ENCODE data around the gene RUFY2.

The RUFY2 gene

DNA sequence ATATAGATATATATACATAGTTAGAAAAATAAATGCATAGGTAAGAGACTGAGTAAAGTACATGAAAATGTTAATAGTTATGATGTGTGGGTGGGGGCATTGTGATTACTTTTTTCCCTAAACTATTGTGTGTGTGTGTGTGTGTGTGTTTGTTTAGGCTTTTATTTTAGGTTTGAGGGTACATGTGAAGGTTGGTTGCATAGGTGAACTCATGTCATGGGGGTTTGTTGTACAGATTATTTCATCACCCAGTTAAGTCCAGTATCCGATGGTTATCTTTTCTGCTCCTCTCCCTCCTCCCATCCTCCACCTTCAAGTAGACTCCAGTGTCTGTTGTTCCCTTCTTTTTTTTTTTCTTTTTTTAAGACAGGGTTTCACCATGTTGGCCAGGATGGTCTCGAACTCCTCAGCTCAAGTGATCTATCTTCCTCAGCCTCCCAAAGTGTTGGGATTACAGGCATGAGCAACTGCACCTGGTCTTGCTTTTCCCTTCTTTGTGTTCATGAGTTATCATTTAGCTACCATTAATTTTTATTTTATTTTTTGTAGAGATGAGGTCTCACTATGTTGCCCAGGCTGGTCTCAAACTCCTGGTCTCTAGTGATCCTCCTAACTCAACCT, 1.9 kb upstream of the RUFY2 start:
- Histone ChIP-seq H3K27ac (no peak overlapping the region), H3K27me3 (replicated peaks) (no peaks in the 10 kb centered on the region), H3K36me3 (replicated peaks) (no peaks in the 10 kb centered on the region), H3K4me3 (ENCODE audit: low read depth, low read length) (no peak overlapping the region)
- in situ Hi-C loops (cut with HindIII; ENCODE audit: low pct_ligation_motif_present, low sequenced_read_pairs), result no loop called here
- TF ChIP-seq, protein P1, sequence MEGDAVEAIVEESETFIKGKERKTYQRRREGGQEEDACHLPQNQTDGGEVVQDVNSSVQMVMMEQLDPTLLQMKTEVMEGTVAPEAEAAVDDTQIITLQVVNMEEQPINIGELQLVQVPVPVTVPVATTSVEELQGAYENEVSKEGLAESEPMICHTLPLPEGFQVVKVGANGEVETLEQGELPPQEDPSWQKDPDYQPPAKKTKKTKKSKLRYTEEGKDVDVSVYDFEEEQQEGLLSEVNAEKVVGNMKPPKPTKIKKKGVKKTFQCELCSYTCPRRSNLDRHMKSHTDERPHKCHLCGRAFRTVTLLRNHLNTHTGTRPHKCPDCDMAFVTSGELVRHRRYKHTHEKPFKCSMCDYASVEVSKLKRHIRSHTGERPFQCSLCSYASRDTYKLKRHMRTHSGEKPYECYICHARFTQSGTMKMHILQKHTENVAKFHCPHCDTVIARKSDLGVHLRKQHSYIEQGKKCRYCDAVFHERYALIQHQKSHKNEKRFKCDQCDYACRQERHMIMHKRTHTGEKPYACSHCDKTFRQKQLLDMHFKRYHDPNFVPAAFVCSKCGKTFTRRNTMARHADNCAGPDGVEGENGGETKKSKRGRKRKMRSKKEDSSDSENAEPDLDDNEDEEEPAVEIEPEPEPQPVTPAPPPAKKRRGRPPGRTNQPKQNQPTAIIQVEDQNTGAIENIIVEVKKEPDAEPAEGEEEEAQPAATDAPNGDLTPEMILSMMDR (IDR thresholded peaks at IDR 0.05; ENCODE audit: low read depth, low read length, missing control alignments), result no peak
- no peak for DNase-seq

DNA sequence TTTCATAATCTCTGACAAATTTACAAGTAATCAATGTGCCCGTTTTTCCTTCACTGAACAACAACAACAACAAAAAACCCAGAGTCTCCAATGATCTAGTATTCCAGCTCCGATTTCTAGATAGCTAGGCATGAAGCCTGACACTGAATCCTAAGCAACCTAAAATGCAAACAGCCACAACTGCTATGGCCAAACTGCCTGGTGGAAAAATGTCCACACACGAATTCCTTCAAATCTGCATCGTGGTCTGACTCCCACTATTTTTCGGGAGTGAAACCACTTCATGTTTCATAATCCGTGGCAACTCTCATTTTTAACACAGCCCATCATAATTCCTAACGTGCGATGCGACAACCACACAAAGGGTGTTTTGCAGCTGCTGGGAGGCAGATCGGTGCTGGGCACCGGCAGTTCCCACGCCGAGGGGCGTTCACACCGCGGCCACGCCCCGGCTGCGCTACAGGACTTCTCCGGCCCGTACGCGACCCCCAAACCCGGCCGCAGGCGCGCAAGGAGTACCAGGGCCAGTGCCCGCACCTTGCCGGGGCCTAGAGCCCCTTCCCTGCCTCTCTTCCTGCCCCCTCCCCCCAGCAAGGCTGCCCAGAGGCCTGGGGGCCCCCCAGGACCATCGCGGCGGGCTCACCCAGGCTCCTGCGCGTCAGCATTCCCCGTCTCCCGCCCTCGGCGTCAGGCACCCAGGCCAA, 814 bp downstream of the RUFY2 start:
- peak; percentile 73 for DNase-seq

DNA sequence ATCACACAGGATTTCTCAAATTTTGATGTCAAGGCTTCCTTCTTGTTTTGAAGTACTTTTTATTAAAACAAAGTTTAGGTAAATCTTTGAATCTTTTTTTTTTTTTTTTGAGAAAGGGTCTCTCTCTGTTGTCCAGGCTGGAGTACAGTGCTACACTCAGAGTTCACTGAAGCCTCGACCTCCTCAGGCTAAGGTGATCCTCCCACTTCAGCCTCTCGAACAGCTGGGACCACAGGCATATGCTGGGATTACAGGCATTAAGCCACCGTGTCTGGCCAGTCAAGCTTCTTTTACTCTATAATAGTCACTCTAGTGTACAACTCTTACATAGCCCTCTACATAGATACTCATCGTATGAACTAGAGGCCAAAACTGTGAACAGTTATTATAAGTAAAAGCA, 3.4 kb downstream of the RUFY2 start:
- in situ Hi-C loops (cut with HindIII; ENCODE audit: low pct_ligation_motif_present, low sequenced_read_pairs), result no loop called here
- TF ChIP-seq, protein P1 (IDR thresholded peaks at IDR 0.05; ENCODE audit: low read depth, low read length, missing control alignments), result no peak
- no peak overlapping the region for H3K4me3 ChIP-seq (ENCODE audit: low read depth, low read length)
- H3K27ac ChIP-seq, result no peak overlapping the region
- DNase-seq, result no peak
- H3K36me3 ChIP-seq (replicated peaks), result peaks cover 14% of the 10 kb centered on the region
- no peaks in the 10 kb centered on the region for H3K27me3 ChIP-seq (replicated peaks)

More for the DNA sequence above, 814 bp downstream of the RUFY2 start:
- Histone ChIP-seq H3K36me3 (replicated peaks) (peaks cover 3% of the 10 kb centered on the region), H3K27me3 (replicated peaks) (no peaks in the 10 kb centered on the region), H3K4me3 (ENCODE audit: low read depth, low read length) (peak overlapping the region; percentile 99), H3K27ac (peak overlapping the region; percentile 95)
- TF ChIP-seq, protein P1 (IDR thresholded peaks at IDR 0.05; ENCODE audit: low read depth, low read length, missing control alignments), result no peak
- in situ Hi-C loops (cut with HindIII; ENCODE audit: low pct_ligation_motif_present, low sequenced_read_pairs), result no loop called here

DNA sequence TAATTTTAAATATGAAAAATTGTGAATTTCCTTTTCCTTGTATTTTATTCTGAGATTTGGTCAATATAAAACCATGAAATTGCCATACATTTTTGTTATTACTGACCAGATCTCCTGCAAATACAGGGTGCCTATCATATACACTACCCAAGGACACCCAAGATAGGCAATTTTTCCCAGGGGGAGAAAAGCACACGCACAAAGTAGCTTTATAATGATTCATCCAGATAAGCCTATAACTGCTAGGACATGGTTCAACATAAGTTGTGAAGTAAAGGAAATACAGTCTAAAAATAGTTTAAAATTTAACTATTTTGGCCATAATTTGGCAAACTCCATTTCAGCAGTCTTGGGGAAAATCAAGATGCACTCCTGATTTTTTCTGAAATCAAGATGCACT, 4.8 kb downstream of the RUFY2 start:
- in situ Hi-C loops (cut with HindIII; ENCODE audit: low pct_ligation_motif_present, low sequenced_read_pairs), result no loop called here
- Histone ChIP-seq H3K27ac (peak overlapping the region; percentile 77), H3K27me3 (replicated peaks) (no peaks in the 10 kb centered on the region), H3K4me3 (ENCODE audit: low read depth, low read length) (no peak overlapping the region), H3K36me3 (replicated peaks) (peaks cover 14% of the 10 kb centered on the region)
- DNase-seq, result peak; percentile 62
- TF ChIP-seq, protein P1 (IDR thresholded peaks at IDR 0.05; ENCODE audit: low read depth, low read length, missing control alignments), result no peak

DNA sequence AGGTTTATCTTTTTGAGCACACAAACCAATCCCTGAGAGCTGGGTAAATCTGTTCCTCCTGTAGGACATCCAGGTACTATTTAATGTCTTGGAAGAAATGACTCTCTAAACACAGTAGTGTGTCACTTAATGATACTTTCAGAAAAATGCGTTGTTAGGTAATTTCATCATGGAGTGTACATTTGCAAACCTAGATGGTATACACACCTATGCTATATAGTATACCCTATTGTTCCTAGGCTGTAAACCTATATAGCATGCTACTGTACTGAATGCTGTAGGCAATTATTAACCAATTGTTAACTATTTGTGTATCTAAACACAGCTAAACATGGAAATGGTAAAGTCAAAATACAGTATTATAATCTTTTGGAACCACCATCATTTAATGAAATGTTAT, 10.1 kb downstream of the RUFY2 start:
- H3K36me3 ChIP-seq (replicated peaks), result peaks cover 31% of the 10 kb centered on the region
- H3K4me3 ChIP-seq (ENCODE audit: low read depth, low read length), result no peak overlapping the region
- no peak overlapping the region for H3K27ac ChIP-seq
- DNase-seq, result no peak
- H3K27me3 ChIP-seq (replicated peaks), result no peaks in the 10 kb centered on the region
- TF ChIP-seq, protein P1 (IDR thresholded peaks at IDR 0.05; ENCODE audit: low read depth, low read length, missing control alignments), result no peak
- in situ Hi-C loops (cut with HindIII; ENCODE audit: low pct_ligation_motif_present, low sequenced_read_pairs), result no loop called here
